Body of pancreas (tissue), 4 donors: ENCODE data around the gene EPHB2. TPM values are rescaled to one million over a fixed set of nuclear protein-coding genes. Genes with fewer than 3 reads are reported as not detected.

ENCODE experiments used
- ATAC-seq: fragments of 150-250 bp; one replicate; pipeline ENCODE4 v1.9.1; 2016
- DNase-seq, 4 donors: peaks; one replicate each; pipeline ENCODE4 v3.0.0-alpha.2; 2019
- H3K27ac ChIP-seq, 4 donors: fragments of 200-600 bp; sonication (generic); 1 replicate in 3 of 4; 2 replicates in 1 of 4; pipeline versions ENCODE4 v1.5.1 to v1.6.1; 2016 to 2019; ENCODE audit warnings: mild to moderate bottlenecking in 1 of 4, mixed read lengths in 1 of 4, moderate library complexity in 1 of 4
- H3K27me3 ChIP-seq, 2 donors: fragments of 200-600 bp; sonication (generic); one replicate each; pipeline ENCODE4 v1.6.0; 2016; ENCODE audit warnings: mild to moderate bottlenecking in 1 of 2
- H3K36me3 ChIP-seq, 2 donors: fragments of 200-600 bp; sonication (generic); replicated peaks in 1 of 2; 2 replicates each; pipeline ENCODE4 v1.5.1; 2016; ENCODE audit warnings: low read depth in 2 of 2; ENCODE audit not compliant: insufficient read depth in 1 of 2
- H3K4me1 ChIP-seq: fragments of 200-600 bp; sonication (generic); one replicate; pipeline ENCODE4 v1.6.0; 2016
- H3K4me3 ChIP-seq, 2 donors: fragments of 200-600 bp; sonication (generic); 1 replicate in 1 of 2; 2 replicates in 1 of 2; pipeline ENCODE4 v1.5.1; 2016 to 2019
- H3K9me3 ChIP-seq, 3 donors: fragments of 200-600 bp; sonication (generic); 1 replicate in 2 of 3; 2 replicates in 1 of 3; pipeline ENCODE4 v1.5.1; 2016
- POLR2A ChIP-seq, 3 donors: fragments of 450-650 bp; IDR thresholded peaks; one replicate each; pipeline ENCODE4 v1.6.1; 2016; ENCODE audit warnings: antibody characterized with exemption in 3 of 3, mild to moderate bottlenecking in 2 of 3
- WGBS, 2 donors: methylation state at CpG; one replicate each; pipeline ENCODE4 v1.1.5; 2017; 5-methylcytosine and 5-hydroxymethylcytosine counted together
- intact Hi-C: fragments of 100-400 bp; cut with DNase I; formaldehyde crosslinking; loops from one replicate; pipeline ENCODE4 v1.15.1; 2023
- total RNA-seq, 2 donors: library from RNA; depleted of rRNA; stranded (reverse); fragments of >200 nt; gene quantifications; one replicate each; pipeline ENCODE4 v1.1.0, GENCODE V29; 2016
- TF ChIP-seq, protein P1 (sequence below), 7 experiments: fragments of 450-650 bp in 4 of 7; fragments of 200-600 bp in 3 of 7; sonication (generic) in 3 of 7; IDR thresholded peaks; one replicate each; pipeline ENCODE4 v1.5.1; 2016 to 2019; ENCODE audit warnings: antibody characterized with exemption in 7 of 7

Gene EPHB2
- total RNA-seq, 2 donors from 2014 or later, result 2.9 to 7.9 TPM

- Histone ChIP-seq H3K9me3 (no peaks in the 10 kb centered on the region), H3K36me3 (no peaks in the 10 kb centered on the region), H3K27me3 (no peaks in the 10 kb centered on the region), H3K4me3 (no peak overlapping the region), H3K4me1 (peaks cover 12% of the 10 kb centered on the region), H3K27ac (no peak overlapping the region)
- no peak for DNase-seq
- intact Hi-C loops, result no loop called here
- no peak for TF ChIP-seq POLR2A (IDR thresholded peaks at IDR 0.05)
- TF ChIP-seq, protein P1, sequence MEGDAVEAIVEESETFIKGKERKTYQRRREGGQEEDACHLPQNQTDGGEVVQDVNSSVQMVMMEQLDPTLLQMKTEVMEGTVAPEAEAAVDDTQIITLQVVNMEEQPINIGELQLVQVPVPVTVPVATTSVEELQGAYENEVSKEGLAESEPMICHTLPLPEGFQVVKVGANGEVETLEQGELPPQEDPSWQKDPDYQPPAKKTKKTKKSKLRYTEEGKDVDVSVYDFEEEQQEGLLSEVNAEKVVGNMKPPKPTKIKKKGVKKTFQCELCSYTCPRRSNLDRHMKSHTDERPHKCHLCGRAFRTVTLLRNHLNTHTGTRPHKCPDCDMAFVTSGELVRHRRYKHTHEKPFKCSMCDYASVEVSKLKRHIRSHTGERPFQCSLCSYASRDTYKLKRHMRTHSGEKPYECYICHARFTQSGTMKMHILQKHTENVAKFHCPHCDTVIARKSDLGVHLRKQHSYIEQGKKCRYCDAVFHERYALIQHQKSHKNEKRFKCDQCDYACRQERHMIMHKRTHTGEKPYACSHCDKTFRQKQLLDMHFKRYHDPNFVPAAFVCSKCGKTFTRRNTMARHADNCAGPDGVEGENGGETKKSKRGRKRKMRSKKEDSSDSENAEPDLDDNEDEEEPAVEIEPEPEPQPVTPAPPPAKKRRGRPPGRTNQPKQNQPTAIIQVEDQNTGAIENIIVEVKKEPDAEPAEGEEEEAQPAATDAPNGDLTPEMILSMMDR (IDR thresholded peaks at IDR 0.05), result no peak
- ATAC-seq, result no peak
- WGBS, 2 donors, result 93 to 100% methylated on average over 1 of the region's 1 CpG
These were observed 18.7 kb downstream of the EPHB2 start for GRCh38 chr1:22729400-22729773.

GRCh38 chr1:22729912-22730311 is 19.3 kb downstream of the EPHB2 start:
- Histone ChIP-seq H3K4me3 (no peak overlapping the region), H3K9me3 (no peaks in the 10 kb centered on the region), H3K27me3 (no peaks in the 10 kb centered on the region), H3K4me1 (peaks cover 12% of the 10 kb centered on the region), H3K36me3 (no peaks in the 10 kb centered on the region), H3K27ac (no peak overlapping the region)
- intact Hi-C loops, result no loop called here
- no peak for TF ChIP-seq POLR2A (IDR thresholded peaks at IDR 0.05)
- TF ChIP-seq, protein P1 (IDR thresholded peaks at IDR 0.05), result no peak
- ATAC-seq (no peak), DNase-seq (no peak)
- WGBS, 2 donors, result 78 to 82% methylated on average over 6 to 7 of the region's 7 CpGs

GRCh38 chr1:22731924-22732720 is 21.5 kb downstream of the EPHB2 start:
- no peak for ATAC-seq
- Histone ChIP-seq H3K27me3 (no peaks in the 10 kb centered on the region), H3K9me3 (no peaks in the 10 kb centered on the region), H3K4me3 (no peak overlapping the region), H3K27ac (no peak overlapping the region), H3K4me1 (peaks cover 12% of the 10 kb centered on the region), H3K36me3 (no peaks in the 10 kb centered on the region)
- TF ChIP-seq, protein P1 (IDR thresholded peaks at IDR 0.05), result peak in 2 of 7 experiments; percentile 13 to 24
- no peak for TF ChIP-seq POLR2A (IDR thresholded peaks at IDR 0.05)
- peak in 1 of 4 donors; percentile 30 for DNase-seq
- intact Hi-C loops, result no loop called here
- WGBS, 2 donors, result 83 to 92% methylated on average over 12 of the region's 12 CpGs

DNA sequence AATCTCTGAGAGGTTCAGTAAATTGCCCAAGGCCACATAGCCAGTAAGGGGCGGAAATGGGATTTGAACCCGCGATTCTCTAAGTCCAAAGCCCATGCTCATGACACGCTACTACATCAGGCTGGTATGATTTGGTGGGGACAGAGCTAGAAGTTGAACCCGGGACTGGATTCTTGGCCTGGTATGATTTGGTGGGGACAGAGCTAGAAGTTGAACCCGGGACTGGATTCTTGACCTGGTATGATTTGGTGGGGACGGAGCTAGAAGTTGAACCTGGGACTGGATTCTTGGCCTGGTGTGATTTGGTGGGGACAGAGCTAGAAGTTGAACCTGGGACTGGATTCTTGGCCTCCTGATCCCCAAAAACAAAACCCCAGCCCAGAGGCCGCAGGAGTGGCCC is 23.0 kb downstream of the EPHB2 start:
- Histone ChIP-seq H3K27ac (no peak overlapping the region), H3K27me3 (no peaks in the 10 kb centered on the region), H3K36me3 (no peaks in the 10 kb centered on the region), H3K9me3 (no peaks in the 10 kb centered on the region), H3K4me3 (no peak overlapping the region), H3K4me1 (peaks cover 6% of the 10 kb centered on the region)
- intact Hi-C loops, result no loop called here
- DNase-seq (no peak), ATAC-seq (no peak)
- TF ChIP-seq, protein P1 (IDR thresholded peaks at IDR 0.05), result no peak
- no peak for TF ChIP-seq POLR2A (IDR thresholded peaks at IDR 0.05)
- 87 to 93% methylated on average over 7 to 8 of the region's 8 CpGs for WGBS, 2 donors
